ENCODE measurements around the gene ZFPM1.

The ZFPM1 gene

GRCh38 chr16:88472069-88472468, 19.0 kb downstream of the ZFPM1 start:
- Histone ChIP-seq H3K36me3 (ENCODE audit: control insufficient read depth, insufficient read depth, low read length) (no peaks in the 10 kb centered on the region), H3K27me3 (replicated peaks; ENCODE audit: control insufficient read depth, insufficient read depth, low read length) (no peaks in the 10 kb centered on the region), H3K4me3 (replicated peaks; ENCODE audit: low read depth, low read length) (no peak overlapping the region)
- no peak for TF ChIP-seq CTCF (IDR thresholded peaks at IDR 0.05; ENCODE audit: insufficient read depth, low read length, poor library complexity, severe bottlenecking)
- DNase-seq (ENCODE audit: extremely low read depth, insufficient read length), result no peak

- TF ChIP-seq CTCF (IDR thresholded peaks at IDR 0.05; ENCODE audit: insufficient read depth, low read length, poor library complexity, severe bottlenecking), result no peak
These were observed 19.6 kb downstream of the ZFPM1 start for GRCh38 chr16:88472637-88473205.

GRCh38 chr16:88473666-88474534, 20.8 kb downstream of the ZFPM1 start:
- Histone ChIP-seq H3K27me3 (replicated peaks; ENCODE audit: control insufficient read depth, insufficient read depth, low read length) (no peaks in the 10 kb centered on the region), H3K36me3 (ENCODE audit: control insufficient read depth, insufficient read depth, low read length) (no peaks in the 10 kb centered on the region), H3K4me3 (replicated peaks; ENCODE audit: low read depth, low read length) (no peak overlapping the region)
- no peak for TF ChIP-seq CTCF (IDR thresholded peaks at IDR 0.05; ENCODE audit: insufficient read depth, low read length, poor library complexity, severe bottlenecking)
- no peak for DNase-seq (ENCODE audit: extremely low read depth, insufficient read length)

More at GRCh38 chr16:88472637-88473205, 19.6 kb downstream of the ZFPM1 start:
- Histone ChIP-seq H3K36me3 (ENCODE audit: control insufficient read depth, insufficient read depth, low read length) (no peaks in the 10 kb centered on the region), H3K4me3 (replicated peaks; ENCODE audit: low read depth, low read length) (no peak overlapping the region), H3K27me3 (replicated peaks; ENCODE audit: control insufficient read depth, insufficient read depth, low read length) (no peaks in the 10 kb centered on the region)
- DNase-seq (ENCODE audit: extremely low read depth, insufficient read length), result no peak

GRCh38 chr16:88475037-88475436, 22.0 kb downstream of the ZFPM1 start:
- no peak for TF ChIP-seq CTCF (IDR thresholded peaks at IDR 0.05; ENCODE audit: insufficient read depth, low read length, poor library complexity, severe bottlenecking)
- H3K27me3 ChIP-seq (replicated peaks; ENCODE audit: control insufficient read depth, insufficient read depth, low read length), result no peaks in the 10 kb centered on the region
- no peaks in the 10 kb centered on the region for H3K36me3 ChIP-seq (ENCODE audit: control insufficient read depth, insufficient read depth, low read length)
- DNase-seq (ENCODE audit: extremely low read depth, insufficient read length), result no peak
- no peak overlapping the region for H3K4me3 ChIP-seq (replicated peaks; ENCODE audit: low read depth, low read length)

GRCh38 chr16:88476203-88476602, 23.1 kb downstream of the ZFPM1 start:
- TF ChIP-seq CTCF (IDR thresholded peaks at IDR 0.05; ENCODE audit: insufficient read depth, low read length, poor library complexity, severe bottlenecking), result no peak
- Histone ChIP-seq H3K36me3 (ENCODE audit: control insufficient read depth, insufficient read depth, low read length) (no peaks in the 10 kb centered on the region), H3K4me3 (replicated peaks; ENCODE audit: low read depth, low read length) (no peak overlapping the region), H3K27me3 (replicated peaks; ENCODE audit: control insufficient read depth, insufficient read depth, low read length) (no peaks in the 10 kb centered on the region)
- no peak for DNase-seq (ENCODE audit: extremely low read depth, insufficient read length)

All from GM06990 (cell line).